Mesendoderm (in vitro differentiated cells): Measurements from ENCODE around the gene TMEM204.

ENCODE experiments used
- DNase-seq: peaks from one replicate; pipeline ENCODE4 v3.0.0; 2013
- H2AK5ac ChIP-seq: 2 replicates; pipeline ENCODE4 v1.6.1; 2013; ENCODE audit warnings: low read length, inconsistent platforms
- H2BK120ac ChIP-seq: 2 replicates; pipeline ENCODE4 v1.6.1; 2013; ENCODE audit warnings: low read depth, mild to moderate bottlenecking, low read length, moderate library complexity, mixed read lengths
- H2BK15ac ChIP-seq: replicated peaks from 2 replicates; pipeline ENCODE4 v1.6.1; 2013; ENCODE audit warnings: low read depth, mild to moderate bottlenecking, moderate library complexity
- H2BK5ac ChIP-seq: 2 replicates; pipeline ENCODE4 v1.6.1; 2013; ENCODE audit warnings: low read length, inconsistent platforms
- H3K18ac ChIP-seq: 2 replicates; pipeline ENCODE4 v1.6.1; 2013; ENCODE audit warnings: mild to moderate bottlenecking, low read length, mixed read lengths
- H3K23ac ChIP-seq: one replicate; pipeline ENCODE4 v1.6.1; 2013; ENCODE audit warnings: low read length
- H3K27ac ChIP-seq: 2 replicates; pipeline ENCODE4 v1.5.1; 2013; ENCODE audit warnings: low read depth, mild to moderate bottlenecking, inconsistent platforms, low read length, moderate library complexity
- H3K27me3 ChIP-seq: 2 replicates; pipeline ENCODE4 v1.6.1; 2013; ENCODE audit warnings: low read length, control low read depth, mild to moderate bottlenecking, inconsistent platforms; ENCODE audit not compliant: insufficient read depth, poor library complexity
- H3K36me3 ChIP-seq: 2 replicates; pipeline ENCODE4 v1.6.1; 2013; ENCODE audit warnings: low read length, inconsistent platforms; ENCODE audit not compliant: control insufficient read depth, insufficient read depth
- H3K4ac ChIP-seq: one replicate; pipeline ENCODE4 v1.6.1; 2013; ENCODE audit warnings: low read depth, mild to moderate bottlenecking, low read length, moderate library complexity
- H3K4me1 ChIP-seq: 2 replicates; pipeline ENCODE4 v1.6.1; 2013; ENCODE audit warnings: low read depth, low read length, inconsistent platforms; ENCODE audit not compliant: control insufficient read depth
- H3K4me2 ChIP-seq: 2 replicates; pipeline ENCODE4 v1.6.1; 2013; ENCODE audit warnings: low read length
- H3K4me3 ChIP-seq: 2 replicates; pipeline ENCODE4 v1.5.1; 2013; ENCODE audit warnings: mild to moderate bottlenecking, low read length
- H3K56ac ChIP-seq: one replicate; pipeline ENCODE4 v1.6.1; 2013; ENCODE audit warnings: low read length
- H3K79me1 ChIP-seq: 2 replicates; pipeline ENCODE4 v1.6.1; 2013; ENCODE audit warnings: low read length, inconsistent platforms
- H3K79me2 ChIP-seq: 2 replicates; pipeline ENCODE4 v1.6.1; 2013; ENCODE audit warnings: mild to moderate bottlenecking, low read length; ENCODE audit not compliant: control insufficient read depth, insufficient read depth
- H3K9ac ChIP-seq: 2 replicates; pipeline ENCODE4 v1.6.1; 2013; ENCODE audit warnings: low read length, inconsistent platforms
- H4K5ac ChIP-seq: one replicate; pipeline ENCODE4 v1.6.1; 2013; ENCODE audit warnings: low read length
- H4K8ac ChIP-seq: one replicate; pipeline ENCODE4 v1.6.1; 2013; ENCODE audit warnings: low read depth, mild to moderate bottlenecking, control low read depth, low read length, moderate library complexity
- WGBS: extraction: QIAGEN DNeasy Blood & Tissue Kit; methylation state at CpG from one replicate; pipeline ENCODE4 v1.1.7; 2013; ENCODE audit warnings: low lambda C conversion rate, missing lambda C conversion rate; ENCODE audit not compliant: insufficient coverage; ENCODE audit errors: extremely low coverage; 5-methylcytosine and 5-hydroxymethylcytosine counted together

The TMEM204 gene

GRCh38 chr16:1548727-1549126, 15.3 kb downstream of the TMEM204 start:
- Histone ChIP-seq H2BK120ac (no peak overlapping the region), H4K8ac (no peak overlapping the region), H4K5ac (no peak overlapping the region), H3K27ac (no peak overlapping the region), H3K23ac (no peak overlapping the region), H3K18ac (no peak overlapping the region), H3K4me1 (no peaks in the 10 kb centered on the region), H3K56ac (no peak overlapping the region), H2AK5ac (no peak overlapping the region), H3K4me2 (no peak overlapping the region), H3K79me2 (no peaks in the 10 kb centered on the region), H3K4ac (no peak overlapping the region), H2BK5ac (no peak overlapping the region), H3K4me3 (no peak overlapping the region), H3K36me3 (no peaks in the 10 kb centered on the region), H3K9ac (no peak overlapping the region), H3K27me3 (no peaks in the 10 kb centered on the region), H2BK15ac (no peak overlapping the region), H3K79me1 (no peaks in the 10 kb centered on the region)
- DNase-seq, result no peak
- WGBS, result no CpG with 5 or more reads among the region's 23 CpGs

- H3K79me2 ChIP-seq, result no peaks in the 10 kb centered on the region
- H2AK5ac ChIP-seq, result no peak overlapping the region
- no peak overlapping the region for H3K9ac ChIP-seq
- no peaks in the 10 kb centered on the region for H3K4me1 ChIP-seq
- H4K8ac ChIP-seq, result no peak overlapping the region
- H3K18ac ChIP-seq, result no peak overlapping the region
- no peaks in the 10 kb centered on the region for H3K36me3 ChIP-seq
- H4K5ac ChIP-seq, result no peak overlapping the region
- H3K27ac ChIP-seq, result no peak overlapping the region
- H3K27me3 ChIP-seq, result no peaks in the 10 kb centered on the region
- no peak overlapping the region for H3K4ac ChIP-seq
- no peak overlapping the region for H3K4me3 ChIP-seq
- DNase-seq, result no peak
- no CpG with 5 or more reads among the region's 8 CpGs for WGBS
- H3K56ac ChIP-seq, result no peak overlapping the region
- H2BK5ac ChIP-seq, result no peak overlapping the region
- H2BK15ac ChIP-seq, result no peak overlapping the region
- no peaks in the 10 kb centered on the region for H3K79me1 ChIP-seq
- no peak overlapping the region for H3K4me2 ChIP-seq
- no peak overlapping the region for H2BK120ac ChIP-seq
- no peak overlapping the region for H3K23ac ChIP-seq
Measured at GRCh38 chr16:1550069-1550468, 16.6 kb downstream of the TMEM204 start.

GRCh38 chr16:1550696-1551095, 17.2 kb downstream of the TMEM204 start:
- H3K18ac ChIP-seq, result no peak overlapping the region
- no peaks in the 10 kb centered on the region for H3K27me3 ChIP-seq
- no peak overlapping the region for H4K8ac ChIP-seq
- no peak overlapping the region for H3K4ac ChIP-seq
- no peak overlapping the region for H2BK15ac ChIP-seq
- H3K27ac ChIP-seq, result no peak overlapping the region
- H2BK5ac ChIP-seq, result no peak overlapping the region
- no peak overlapping the region for H3K4me2 ChIP-seq
- H3K4me1 ChIP-seq, result no peaks in the 10 kb centered on the region
- H2BK120ac ChIP-seq, result no peak overlapping the region
- no CpG with 5 or more reads among the region's 15 CpGs for WGBS
- no peak overlapping the region for H3K9ac ChIP-seq
- no peak overlapping the region for H3K56ac ChIP-seq
- no peak overlapping the region for H3K23ac ChIP-seq
- no peaks in the 10 kb centered on the region for H3K79me1 ChIP-seq
- no peaks in the 10 kb centered on the region for H3K79me2 ChIP-seq
- no peaks in the 10 kb centered on the region for H3K36me3 ChIP-seq
- DNase-seq, result no peak
- H3K4me3 ChIP-seq, result no peak overlapping the region
- no peak overlapping the region for H2AK5ac ChIP-seq
- H4K5ac ChIP-seq, result no peak overlapping the region

- Histone ChIP-seq H3K4me3 (no peak overlapping the region), H3K4me1 (no peaks in the 10 kb centered on the region), H3K9ac (no peak overlapping the region), H3K79me1 (no peaks in the 10 kb centered on the region), H2BK5ac (no peak overlapping the region), H3K4ac (no peak overlapping the region), H2BK15ac (no peak overlapping the region), H3K23ac (no peak overlapping the region), H3K36me3 (no peaks in the 10 kb centered on the region), H3K79me2 (no peaks in the 10 kb centered on the region), H2AK5ac (no peak overlapping the region), H4K8ac (no peak overlapping the region), H3K27ac (no peak overlapping the region), H3K18ac (no peak overlapping the region), H3K4me2 (no peak overlapping the region), H2BK120ac (no peak overlapping the region), H4K5ac (no peak overlapping the region), H3K56ac (no peak overlapping the region), H3K27me3 (no peaks in the 10 kb centered on the region)
- no CpG with 5 or more reads among the region's 12 CpGs for WGBS
- DNase-seq, result no peak
Measured at GRCh38 chr16:1551166-1551565, 17.7 kb downstream of the TMEM204 start.

- H2BK120ac ChIP-seq, result no peak overlapping the region
Measured at GRCh38 chr16:1552129-1552528, 18.7 kb downstream of the TMEM204 start.

GRCh38 chr16:1553946-1554825, 20.7 kb downstream of the TMEM204 start:
- Histone ChIP-seq H2BK15ac (no peak overlapping the region), H3K4me2 (no peak overlapping the region), H3K79me1 (no peaks in the 10 kb centered on the region), H3K36me3 (no peaks in the 10 kb centered on the region), H3K4me1 (no peaks in the 10 kb centered on the region), H4K5ac (no peak overlapping the region), H3K27me3 (no peaks in the 10 kb centered on the region), H3K79me2 (no peaks in the 10 kb centered on the region), H2BK120ac (no peak overlapping the region), H3K18ac (no peak overlapping the region), H2BK5ac (no peak overlapping the region), H4K8ac (no peak overlapping the region), H3K4me3 (no peak overlapping the region), H3K4ac (no peak overlapping the region), H3K27ac (no peak overlapping the region), H3K56ac (no peak overlapping the region), H3K9ac (no peak overlapping the region), H2AK5ac (no peak overlapping the region), H3K23ac (no peak overlapping the region)
- no peak for DNase-seq
- no CpG with 5 or more reads among the region's 19 CpGs for WGBS

More at GRCh38 chr16:1552129-1552528, 18.7 kb downstream of the TMEM204 start:
- Histone ChIP-seq H3K4me1 (no peaks in the 10 kb centered on the region), H3K56ac (no peak overlapping the region), H3K79me1 (no peaks in the 10 kb centered on the region), H3K4me3 (no peak overlapping the region), H2BK15ac (no peak overlapping the region), H3K36me3 (no peaks in the 10 kb centered on the region), H2AK5ac (no peak overlapping the region), H3K4ac (no peak overlapping the region), H4K5ac (no peak overlapping the region), H3K4me2 (no peak overlapping the region), H3K79me2 (no peaks in the 10 kb centered on the region), H3K18ac (no peak overlapping the region), H4K8ac (no peak overlapping the region), H3K23ac (no peak overlapping the region), H2BK5ac (no peak overlapping the region), H3K27ac (no peak overlapping the region), H3K27me3 (no peaks in the 10 kb centered on the region), H3K9ac (no peak overlapping the region)
- DNase-seq, result no peak
- no CpG with 5 or more reads among the region's 15 CpGs for WGBS
